Activated CD4-positive, alpha-beta memory T cell treated with anti-CD3 and anti-CD28 coated beads for 36 hours (primary cell): ENCODE results near the gene TAF5. TPM values are rescaled to one million over a fixed set of nuclear protein-coding genes. Genes with fewer than 3 reads are reported as not detected.
"Not testable (repeated sequence)": the region's sequence is repeated elsewhere in the genome, so short reads cannot be mapped to it uniquely, and the experiment has no call there.

Experiments
- CTCF ChIA-PET: fragments of 350-600 bp; sonication (Branson Sonifier 250); formaldehyde crosslinking; loops from one replicate; lab custom pipeline; 2021; ENCODE audit warnings: antibody characterized with exemption, inconsistent platforms; lab: Charles Lee
- POLR2A ChIA-PET: fragments of 350-600 bp; sonication (Branson Sonifier 250); formaldehyde crosslinking; loops from one replicate; lab custom pipeline; 2021; ENCODE audit warnings: antibody characterized with exemption; lab: Charles Lee
- DNase-seq: peaks from one replicate; pipeline ENCODE4 v3.0.0-alpha.2; 2020
- H3K27ac Mint-ChIP-seq: one replicate; pipeline ENCODE4 v1.8.0; 2021; ENCODE audit warnings: mixed read lengths
- H3K27me3 Mint-ChIP-seq: one replicate; pipeline ENCODE4 v1.8.0; 2021; ENCODE audit warnings: mixed read lengths
- H3K36me3 Mint-ChIP-seq: one replicate; pipeline ENCODE4 v1.8.0; 2021; ENCODE audit warnings: mixed read lengths
- H3K4me1 Mint-ChIP-seq: one replicate; pipeline ENCODE4 v1.8.0; 2021; ENCODE audit warnings: low read depth, mixed read lengths
- H3K4me3 Mint-ChIP-seq: one replicate; pipeline ENCODE4 v1.8.0; 2021; ENCODE audit warnings: mild to moderate bottlenecking, mixed read lengths
- H3K9me3 Mint-ChIP-seq: one replicate; pipeline ENCODE4 v1.8.0; 2021; ENCODE audit warnings: mixed read lengths
- intact Hi-C: fragments of 100-400 bp; cut with micrococcal nuclease; formaldehyde crosslinking; loops from one replicate; pipeline ENCODE4 v1.15.1; 2023
- total RNA-seq, 2 experiments: library from RNA; stranded (reverse); gene quantifications; one replicate each; pipeline ENCODE4 v1.2.3, GENCODE V29; 2021

TAF5 gene
- total RNA-seq = 10 to 100 TPM; 12.9 to 13.2 TPM

- DNase-seq = peak; percentile 95
- Mint-ChIP-seq H3K27me3 (no peaks in the 10 kb centered on the region), H3K36me3 (peaks cover 2% of the 10 kb centered on the region), H3K9me3 (no peaks in the 10 kb centered on the region), H3K4me1 (peaks cover 11% of the 10 kb centered on the region), H3K27ac (peak within 1 kb of the TSS; percentile 86), H3K4me3 (peak within 1 kb of the TSS; percentile 83)
- intact Hi-C loops = loop anchor here (1.0 to 10.0 kb wide), 6 partner anchors 17 to 726 kb away; partner anchors contain the start of genes ATP5MK, BORCS7, NT5C2 and PCGF6
- CTCF ChIA-PET = interaction anchor here (0.6 to 1.0 kb wide), 4 partner anchors 28 to 450 kb away, joined by 3 read pairs; partner anchors contain the start of genes ATP5MK, CNNM2 and PDCD11
- POLR2A ChIA-PET = interaction anchor here (0.6 to 2.1 kb wide), 6 partner anchors 11 to 248 kb away, joined by 3 to 17 read pairs (median 3); partner anchors contain the start of genes ATP5MK, NEURL1, PCGF6 and PDCD11
These were observed at the start of gene TAF5 for GRCh38 chr10:103367782-103368518. TSS of gene TAF5 (plus strand) at chr10:103367976. CDS start at chr10:103367990, 14 bp downstream.

GRCh38 chr10:103327906-103328305, 39.9 kb upstream of the TAF5 start:
- no peak overlapping the region for H3K4me3 Mint-ChIP-seq
- DNase-seq = no peak
- H3K9me3 Mint-ChIP-seq = no peaks in the 10 kb centered on the region
- intact Hi-C loops = no loop called here
- ChIA-PET CTCF (interaction anchor here (0.7 kb wide), 1 partner anchor 349 kb away, joined by 3 read pairs; no protein-coding TSS in a partner anchor), POLR2A (no interaction called here)
- peaks cover 5% of the 10 kb centered on the region for H3K4me1 Mint-ChIP-seq
- no peaks in the 10 kb centered on the region for H3K27me3 Mint-ChIP-seq
- peaks cover 33% of the 10 kb centered on the region for H3K36me3 Mint-ChIP-seq
- peak overlapping the region; percentile 57 for H3K27ac Mint-ChIP-seq

GRCh38 chr10:103333934-103334520, 33.7 kb upstream of the TAF5 start:
- Mint-ChIP-seq H3K27ac (no peak overlapping the region), H3K4me1 (no peaks in the 10 kb centered on the region), H3K4me3 (no peak overlapping the region), H3K36me3 (peaks cover 23% of the 10 kb centered on the region), H3K9me3 (no peaks in the 10 kb centered on the region), H3K27me3 (no peaks in the 10 kb centered on the region)
- CTCF ChIA-PET = interaction anchor here (0.6 to 2.2 kb wide), 19 partner anchors 9 to 613 kb away, joined by 3 to 13 read pairs (median 4); partner anchors contain the start of genes ATP5MK, CNNM2, CYP17A1 and NT5C2
- DNase-seq = no peak
- POLR2A ChIA-PET = no interaction called here
- intact Hi-C loops = loop anchor here (10.0 kb wide), 1 partner anchor 419 kb away; the partner anchor contains the start of gene CNNM2

- ChIA-PET POLR2A (no interaction called here), CTCF (interaction anchor here (0.7 to 2.2 kb wide), 17 partner anchors 10 to 613 kb away, joined by 3 to 13 read pairs (median 4); partner anchors contain the start of genes ATP5MK, CNNM2, CYP17A1 and NT5C2)
- intact Hi-C loops = loop anchor here (10.0 kb wide), 1 partner anchor 420 kb away; the partner anchor contains the start of gene CNNM2
- DNase-seq = no peak
- no peak overlapping the region for H3K4me3 Mint-ChIP-seq
- H3K27ac Mint-ChIP-seq = no peak overlapping the region
- H3K27me3 Mint-ChIP-seq = no peaks in the 10 kb centered on the region
- H3K9me3 Mint-ChIP-seq = no peaks in the 10 kb centered on the region
- H3K4me1 Mint-ChIP-seq = no peaks in the 10 kb centered on the region
- peaks cover 24% of the 10 kb centered on the region for H3K36me3 Mint-ChIP-seq
These were observed 33.2 kb upstream of the TAF5 start for GRCh38 chr10:103334567-103334966.

GRCh38 chr10:103336370-103336769, 31.4 kb upstream of the TAF5 start:
- H3K4me1 Mint-ChIP-seq = no peaks in the 10 kb centered on the region
- ChIA-PET CTCF (interaction anchor here (1.0 kb wide), 1 partner anchor 418 kb away, joined by 3 read pairs; the partner anchor contains the start of gene CNNM2), POLR2A (no interaction called here)
- no peak overlapping the region for H3K4me3 Mint-ChIP-seq
- H3K27me3 Mint-ChIP-seq = no peaks in the 10 kb centered on the region
- H3K9me3 Mint-ChIP-seq = no peaks in the 10 kb centered on the region
- no peak overlapping the region for H3K27ac Mint-ChIP-seq
- no peak for DNase-seq
- peaks cover 19% of the 10 kb centered on the region for H3K36me3 Mint-ChIP-seq
- intact Hi-C loops = loop anchor here (10.0 kb wide), 1 partner anchor 422 kb away; the partner anchor contains the start of gene CNNM2

GRCh38 chr10:103350175-103350516, 17.6 kb upstream of the TAF5 start:
- CTCF ChIA-PET = interaction anchor here (0.9 to 1.4 kb wide), 3 partner anchors 44 to 432 kb away, joined by 3 to 4 read pairs (median 3); partner anchors contain the start of genes ATP5MK, CNNM2 and PDCD11
- POLR2A ChIA-PET = interaction anchor here (0.6 to 3.1 kb wide), 4 partner anchors 18 to 159 kb away, joined by 4 to 17 read pairs (median 5); partner anchors contain the start of gene TAF5

GRCh38 chr10:103350517-103351260, 17.1 kb upstream of the TAF5 start, which contains the start of gene PCGF6:
TSS of gene PCGF6 (minus strand) at chr10:103351140. CDS start at chr10:103351066, 74 bp downstream.
- Mint-ChIP-seq H3K27me3 (no peaks in the 10 kb centered on the region), H3K4me1 (peaks cover 7% of the 10 kb centered on the region), H3K9me3 (no peaks in the 10 kb centered on the region), H3K4me3 (peak within 1 kb of the TSS; percentile 89), H3K27ac (peak within 1 kb of the TSS; percentile 84), H3K36me3 (peaks cover 3% of the 10 kb centered on the region)
- intact Hi-C loops = loop anchor here (1.0 kb wide), 1 partner anchor 17 kb away; the partner anchor contains the start of gene TAF5
- ChIA-PET POLR2A (interaction anchor here (0.6 to 3.1 kb wide), 4 partner anchors 17 to 159 kb away, joined by 4 to 17 read pairs (median 5); partner anchors contain the start of gene TAF5), CTCF (interaction anchor here (0.6 to 1.4 kb wide), 4 partner anchors 24 to 433 kb away, joined by 3 to 4 read pairs (median 3); partner anchors contain the start of genes ATP5MK, CNNM2 and PDCD11)
- peak; percentile 81 for DNase-seq

More at GRCh38 chr10:103350175-103350516, 17.6 kb upstream of the TAF5 start:
- DNase-seq = no peak
- Mint-ChIP-seq H3K36me3 (peaks cover 3% of the 10 kb centered on the region), H3K27ac (no peak overlapping the region), H3K27me3 (no peaks in the 10 kb centered on the region), H3K9me3 (no peaks in the 10 kb centered on the region), H3K4me1 (peaks cover 7% of the 10 kb centered on the region), H3K4me3 (peak overlapping the region; percentile 89)
- intact Hi-C loops = no loop called here

GRCh38 chr10:103353281-103353680, 14.5 kb upstream of the TAF5 start:
- Mint-ChIP-seq H3K27me3 (no peaks in the 10 kb centered on the region), H3K9me3 (no peaks in the 10 kb centered on the region), H3K36me3 (peaks cover 3% of the 10 kb centered on the region), H3K4me3 (no peak overlapping the region), H3K27ac (no peak overlapping the region), H3K4me1 (peaks cover 7% of the 10 kb centered on the region)
- DNase-seq = no peak
- intact Hi-C loops = no loop called here
- ChIA-PET CTCF (interaction anchor here (1.3 kb wide), 1 partner anchor 20 kb away, joined by 4 read pairs; no protein-coding TSS in a partner anchor), POLR2A (no interaction called here)

- H3K27ac Mint-ChIP-seq, DNase-seq, H3K4me1 Mint-ChIP-seq, H3K9me3 Mint-ChIP-seq, H3K4me3 Mint-ChIP-seq, POLR2A ChIA-PET, intact Hi-C loops, CTCF ChIA-PET, H3K36me3 Mint-ChIP-seq, H3K27me3 Mint-ChIP-seq: not testable (repeated sequence)
These were observed 13.2 kb upstream of the TAF5 start for GRCh38 chr10:103354567-103354966.

GRCh38 chr10:103355906-103356599, 11.7 kb upstream of the TAF5 start:
- POLR2A ChIA-PET = no interaction called here
- Mint-ChIP-seq H3K9me3 (no peaks in the 10 kb centered on the region), H3K4me1 (peaks cover 5% of the 10 kb centered on the region), H3K27ac (no peak overlapping the region), H3K36me3 (no peaks in the 10 kb centered on the region), H3K27me3 (no peaks in the 10 kb centered on the region), H3K4me3 (no peak overlapping the region)
- intact Hi-C loops = no loop called here
- no peak for DNase-seq
- CTCF ChIA-PET = interaction anchor here (0.7 to 1.1 kb wide), 2 partner anchors 22 to 520 kb away, joined by 3 read pairs; no protein-coding TSS in a partner anchor
